GM19467 (cell line): ENCODE data around the gene MYD88.

ENCODE experiments used
- ATAC-seq: cut with Tn5 transposase; IDR thresholded peaks from one replicate; pipeline ENCODE4 v1.9.1; 2021; ENCODE audit warnings: mild to moderate bottlenecking, moderate library complexity; ENCODE audit not compliant: unreplicated experiment

The MYD88 gene

GRCh38 chr3:38111696-38112377 lies 26.6 kb upstream of the MYD88 start:
- ATAC-seq: no peak

DNA sequence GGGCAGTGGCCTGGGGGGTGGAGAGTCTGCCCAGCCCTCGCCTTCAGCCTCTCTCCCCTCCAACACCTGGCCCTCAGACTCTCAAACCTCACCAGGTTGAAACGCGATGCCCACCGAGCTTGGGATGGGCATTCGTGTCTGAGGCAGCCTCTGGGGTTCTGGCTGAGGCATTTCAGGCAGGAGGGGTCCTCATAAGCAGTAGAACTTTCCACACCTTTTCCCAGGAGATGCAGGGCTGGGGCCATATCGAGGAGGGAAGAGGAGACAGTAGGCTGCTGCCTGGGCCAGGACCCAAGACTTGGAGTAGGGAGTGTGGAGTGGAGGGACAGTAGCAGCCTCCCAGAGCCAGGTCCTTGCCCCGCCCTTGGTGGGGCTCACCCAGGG lies 26.1 kb upstream of the MYD88 start:
- ATAC-seq: no peak

- ATAC-seq: no peak
Observed at GRCh38 chr3:38114052-38114874, 24.2 kb upstream of the MYD88 start.

DNA sequence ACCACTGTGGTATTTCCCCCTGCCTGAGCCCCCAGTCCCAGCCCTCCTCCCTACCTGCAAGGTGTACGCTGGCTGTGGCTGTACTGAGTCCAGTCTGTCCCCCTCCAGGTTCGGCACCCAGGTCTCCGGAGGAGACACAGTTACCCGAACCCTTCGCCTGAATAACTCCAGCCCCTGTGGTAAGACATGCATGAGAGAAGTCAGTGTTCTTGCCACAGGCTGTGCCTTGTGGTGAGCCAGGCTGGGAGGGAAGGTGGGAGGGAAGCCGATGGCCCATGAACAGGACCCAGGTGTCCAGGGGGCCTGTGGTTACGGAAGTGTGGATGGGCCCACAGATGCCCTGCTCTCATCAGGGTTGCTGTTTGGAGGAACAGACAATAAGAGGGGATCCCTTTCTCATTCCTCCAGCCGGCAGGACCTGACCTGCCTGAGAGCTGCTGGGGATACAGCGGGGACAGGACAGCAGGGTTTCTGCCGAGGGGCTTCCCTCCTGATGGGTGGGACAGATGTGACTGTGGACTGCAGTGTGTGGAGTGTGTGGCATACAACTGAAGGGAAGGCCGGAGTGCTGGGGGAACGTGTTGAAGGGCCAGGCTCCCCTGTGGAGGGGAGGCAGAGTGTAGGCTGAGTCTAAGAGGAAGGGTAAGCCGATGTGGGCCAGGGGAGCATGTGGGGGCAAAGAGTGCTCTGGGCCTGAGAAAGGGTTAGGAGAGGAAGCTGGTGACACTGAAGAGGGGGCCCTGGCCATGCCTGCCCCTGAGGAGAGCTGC lies 23.4 kb upstream of the MYD88 start:
- ATAC-seq: no peak

GRCh38 chr3:38115645-38116427 lies 22.6 kb upstream of the MYD88 start:
- ATAC-seq: no peak

- ATAC-seq: no peak
Observed at GRCh38 chr3:38116471-38117162, 21.8 kb upstream of the MYD88 start.

- ATAC-seq: no peak
Observed at GRCh38 chr3:38117163-38117716, 21.2 kb upstream of the MYD88 start.

- ATAC-seq: peak; percentile 66
Observed at GRCh38 chr3:38117748-38118420, 20.6 kb upstream of the MYD88 start.

GRCh38 chr3:38118421-38119247 lies 19.8 kb upstream of the MYD88 start:
- no peak for ATAC-seq

GRCh38 chr3:38119248-38119544 lies 19.3 kb upstream of the MYD88 start:
- ATAC-seq: no peak

GRCh38 chr3:38119821-38120692 lies 18.4 kb upstream of the MYD88 start:
- no peak for ATAC-seq

DNA sequence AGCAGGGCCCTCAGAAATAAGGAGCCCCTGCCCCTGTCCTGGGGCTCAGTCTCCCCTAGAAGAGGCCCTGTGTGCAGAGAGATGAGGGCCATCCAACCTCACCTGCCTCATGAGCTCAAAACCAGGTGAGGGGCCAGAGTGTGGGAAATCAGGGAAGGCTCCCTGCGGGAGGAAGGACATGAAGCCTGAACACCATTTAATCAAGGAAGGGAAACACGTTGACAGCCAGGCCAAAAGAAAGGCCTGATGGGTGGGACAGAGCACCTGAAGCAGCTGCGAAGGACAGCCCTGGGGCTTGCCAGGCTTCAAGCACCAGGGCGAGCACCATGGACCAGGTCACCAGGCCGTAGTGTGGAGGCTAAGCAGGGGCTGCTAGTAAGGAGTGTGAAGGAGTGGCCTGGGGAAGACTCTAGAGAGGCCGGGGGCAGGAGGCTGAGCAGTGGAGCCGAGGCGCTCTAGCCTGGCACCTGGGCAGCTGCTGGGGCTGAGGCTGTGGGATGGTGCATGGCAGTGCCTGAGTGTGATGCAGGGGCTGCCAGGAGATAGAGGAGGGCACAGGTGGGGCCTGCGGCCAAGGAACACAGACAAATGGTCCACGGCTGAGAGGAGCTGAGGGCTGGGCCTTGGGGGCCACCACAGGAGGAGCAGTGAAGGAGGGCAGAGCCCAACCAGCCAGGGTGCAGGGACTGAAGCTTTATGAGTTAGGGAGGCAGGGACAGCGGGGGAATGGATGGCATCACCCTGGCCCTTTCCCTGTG lies 17.6 kb upstream of the MYD88 start:
- no peak for ATAC-seq

GRCh38 chr3:38121451-38121831 lies 17.0 kb upstream of the MYD88 start:
- no peak for ATAC-seq

- ATAC-seq: no peak
Observed at GRCh38 chr3:38121832-38122461, 16.5 kb upstream of the MYD88 start.

DNA sequence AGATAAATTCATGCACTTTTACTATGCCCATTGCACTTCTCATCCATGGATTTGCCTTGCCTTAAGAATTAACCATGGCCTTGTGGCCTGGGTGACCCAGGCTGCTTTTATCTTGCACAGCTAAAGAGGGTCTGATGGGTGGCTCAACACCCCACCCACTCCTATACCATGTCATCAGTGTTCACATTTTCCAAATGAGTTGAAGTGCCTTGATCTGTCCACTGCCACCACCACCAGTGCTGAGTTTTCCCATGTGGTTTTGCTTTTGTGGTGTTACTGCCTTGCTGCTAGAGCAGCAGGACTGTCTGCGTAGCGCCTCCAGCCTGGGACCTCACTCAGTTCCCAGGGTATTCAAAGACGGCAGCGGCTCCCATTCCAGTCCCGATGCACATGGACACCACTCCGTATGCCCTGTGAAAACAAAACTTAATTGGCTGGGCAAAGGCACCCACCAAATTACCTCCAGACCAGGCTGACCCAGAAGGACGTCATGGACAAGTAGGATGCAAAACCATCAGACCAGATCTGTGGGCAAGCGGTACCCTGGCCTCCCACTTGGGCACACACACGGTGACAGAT lies 15.7 kb upstream of the MYD88 start:
- no peak for ATAC-seq
